Natural killer cell (primary cell): ENCODE measurements around the gene TBC1D22A. TPM values are rescaled to one million over a fixed set of nuclear protein-coding genes. Genes with fewer than 3 reads are reported as not detected.

ENCODE experiments used
- ATAC-seq, 3 donors: fragments of 150-1000 bp in 2 of 3; fragments of 200-7000 bp in 1 of 3; cut with Tn5 transposase; 1 replicate in 1 of 3; 2 replicates in 2 of 3; pipeline ENCODE4 v1.10.0; 2021; ENCODE audit warnings: mild to moderate bottlenecking in 2 of 3, moderate library complexity in 2 of 3
- DNase-seq, 2 donors: peaks; one replicate each; pipeline versions ENCODE4 v3.0.0 to v3.0.0-alpha.2; 2013 to 2021; ENCODE audit warnings: mixed read lengths in 1 of 2
- H3K27ac ChIP-seq: one replicate; pipeline ENCODE4 v1.5.1; 2013; ENCODE audit warnings: mild to moderate bottlenecking, low read length
- H3K27me3 ChIP-seq: one replicate; pipeline ENCODE4 v1.6.1; 2013; ENCODE audit warnings: low read length; ENCODE audit not compliant: control insufficient read depth, insufficient read depth
- H3K36me3 ChIP-seq: one replicate; pipeline ENCODE4 v1.6.1; 2013; ENCODE audit warnings: low read length; ENCODE audit not compliant: control insufficient read depth, insufficient read depth
- H3K4me1 ChIP-seq: one replicate; pipeline ENCODE4 v1.6.1; 2013; ENCODE audit warnings: low read length; ENCODE audit not compliant: control insufficient read depth, insufficient read depth
- H3K4me3 ChIP-seq: one replicate; pipeline ENCODE4 v1.5.1; 2013; ENCODE audit warnings: low read length
- H3K9me3 ChIP-seq: one replicate; pipeline ENCODE4 v1.6.1; 2013; ENCODE audit warnings: low read length; ENCODE audit not compliant: control insufficient read depth, insufficient read depth
- H3K27ac Mint-ChIP-seq, 2 donors: one replicate each; pipeline ENCODE4 v1.8.0; 2022; ENCODE audit warnings: mild to moderate bottlenecking in 2 of 2, mixed read lengths in 2 of 2, moderate library complexity in 1 of 2
- H3K27me3 Mint-ChIP-seq, 2 donors: one replicate each; pipeline ENCODE4 v1.8.0; 2022; ENCODE audit warnings: low read depth in 2 of 2, mixed read lengths in 2 of 2
- H3K36me3 Mint-ChIP-seq: one replicate; pipeline ENCODE4 v1.8.0; 2022; ENCODE audit warnings: mixed read lengths
- H3K4me1 Mint-ChIP-seq, 2 donors: one replicate each; pipeline ENCODE4 v1.8.0; 2022; ENCODE audit warnings: mixed read lengths in 2 of 2
- H3K4me3 Mint-ChIP-seq: one replicate; pipeline ENCODE4 v1.8.0; 2022; ENCODE audit warnings: mild to moderate bottlenecking, moderate library complexity, mixed read lengths
- H3K9me3 Mint-ChIP-seq, 2 donors: one replicate each; pipeline ENCODE4 v1.8.0; 2022; ENCODE audit warnings: mixed read lengths in 2 of 2
- CTCF ChIP-seq: fragments of 200-600 bp; IDR thresholded peaks from one replicate; pipeline ENCODE4 v1.8.0; 2022; ENCODE audit warnings: antibody characterized with exemption
- WGBS: methylation state at CpG from one replicate; pipeline ENCODE4 v1.1.7; 2013; ENCODE audit warnings: missing lambda C conversion rate; ENCODE audit not compliant: insufficient coverage; 5-methylcytosine and 5-hydroxymethylcytosine counted together
- intact Hi-C: fragments of 100-400 bp; cut with micrococcal nuclease; formaldehyde crosslinking; loops from one replicate; pipeline ENCODE4 v1.14.2; 2022
- total RNA-seq, 4 donors: library from RNA; stranded (reverse); fragments of 120-200 nt in 1 of 4; gene quantifications; one replicate each; pipeline versions ENCODE4 v1.2.3 to v1.2.4, GENCODE V29; 2013 to 2022

TBC1D22A gene
- total RNA-seq, 3 donors from 2014 or later (not counting 1 experiment from before 2014, with no cell fraction given) = 47.4 to 53.7 (median 53.2) TPM

GRCh38 chr22:46966495-46966845 is 204.0 kb downstream of the TBC1D22A start:
- intact Hi-C loops = no loop called here
- TF ChIP-seq CTCF = no peak
- DNase-seq = no peak
- Histone ChIP-seq H3K27me3 (no peaks in the 10 kb centered on the region), H3K27ac (no peak overlapping the region), H3K36me3 (no peaks in the 10 kb centered on the region), H3K9me3 (no peaks in the 10 kb centered on the region), H3K4me1 (peaks cover 7% of the 10 kb centered on the region), H3K4me3 (no peak overlapping the region)
- ATAC-seq = no peak
- H3K4me3 Mint-ChIP-seq = no peak overlapping the region
- H3K4me1 Mint-ChIP-seq = peaks cover 45 to 53% of the 10 kb centered on the region in 2 donors
- peak overlapping the region in 1 of 2 donors; percentile 83 for H3K27ac Mint-ChIP-seq
- H3K27me3 Mint-ChIP-seq = no peaks in the 10 kb centered on the region
- H3K9me3 Mint-ChIP-seq = no peaks in the 10 kb centered on the region
- WGBS = 94% methylated on average over 4 of the region's 4 CpGs
- no peaks in the 10 kb centered on the region for H3K36me3 Mint-ChIP-seq

GRCh38 chr22:46966846-46967245 is 204.4 kb downstream of the TBC1D22A start:
- H3K27ac ChIP-seq = no peak overlapping the region
- H3K4me1 ChIP-seq = peaks cover 7% of the 10 kb centered on the region
- TF ChIP-seq CTCF = no peak
- Mint-ChIP-seq H3K36me3 (no peaks in the 10 kb centered on the region), H3K27ac (no peak overlapping the region), H3K27me3 (no peaks in the 10 kb centered on the region), H3K4me1 (peaks cover 41 to 49% of the 10 kb centered on the region in 2 donors), H3K4me3 (no peak overlapping the region), H3K9me3 (no peaks in the 10 kb centered on the region)
- ATAC-seq (no peak), DNase-seq (no peak)
- H3K4me3 ChIP-seq = no peak overlapping the region
- H3K9me3 ChIP-seq = no peaks in the 10 kb centered on the region
- 97% methylated on average over 16 of the region's 16 CpGs for WGBS
- H3K27me3 ChIP-seq = no peaks in the 10 kb centered on the region
- H3K36me3 ChIP-seq = no peaks in the 10 kb centered on the region
- intact Hi-C loops = no loop called here

DNA sequence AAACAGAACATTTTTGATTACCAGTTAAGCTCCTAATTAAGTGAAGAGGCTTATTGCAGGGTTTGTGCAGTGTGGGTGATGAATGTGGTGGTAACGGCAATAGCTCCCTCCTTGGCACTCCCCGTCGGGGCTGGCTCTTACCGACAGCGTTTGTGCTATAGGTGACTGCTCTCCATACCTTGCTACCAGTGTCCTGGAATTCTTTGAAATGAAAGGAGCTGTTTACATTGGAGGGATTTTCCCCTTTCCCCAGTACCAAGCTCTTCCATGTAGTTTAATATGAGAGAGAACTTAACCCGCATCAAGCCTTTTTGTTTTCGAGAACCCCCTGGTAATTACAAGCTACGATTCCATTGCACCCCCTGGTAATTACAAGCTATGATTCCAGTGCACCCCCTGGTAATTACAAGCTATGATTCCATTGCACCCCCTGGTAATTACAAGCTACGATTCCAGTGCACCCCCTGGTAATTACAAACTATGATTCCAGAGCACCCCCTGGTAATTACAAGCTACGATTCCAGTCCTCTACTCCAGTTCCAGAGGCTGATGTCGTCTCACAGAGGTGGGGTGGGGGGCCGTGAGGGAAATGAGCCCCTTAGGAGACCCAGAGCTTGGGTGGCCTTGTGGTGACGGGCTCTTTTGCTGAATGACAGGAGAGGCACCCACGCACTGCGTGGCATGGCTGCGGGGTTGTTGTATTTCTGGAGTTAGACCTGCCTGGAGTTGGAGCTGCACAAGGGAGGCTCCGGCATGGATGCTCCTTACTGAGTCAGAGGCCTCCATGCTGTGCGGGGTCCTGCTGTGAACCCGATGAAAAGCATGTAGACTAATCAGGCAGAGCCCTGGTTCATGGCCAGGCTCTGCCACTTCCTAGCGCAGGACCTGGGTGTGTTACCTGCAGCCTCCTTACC is 205.3 kb downstream of the TBC1D22A start:
- no peak for TF ChIP-seq CTCF
- no peak overlapping the region for H3K27ac Mint-ChIP-seq
- no peaks in the 10 kb centered on the region for H3K27me3 Mint-ChIP-seq
- no peak overlapping the region for H3K4me3 ChIP-seq
- no peak overlapping the region for H3K4me3 Mint-ChIP-seq
- H3K36me3 Mint-ChIP-seq = no peaks in the 10 kb centered on the region
- no peak overlapping the region for H3K27ac ChIP-seq
- no peak for DNase-seq
- H3K4me1 ChIP-seq = peaks cover 7% of the 10 kb centered on the region
- no peaks in the 10 kb centered on the region for H3K36me3 ChIP-seq
- H3K27me3 ChIP-seq = no peaks in the 10 kb centered on the region
- no peaks in the 10 kb centered on the region for H3K9me3 Mint-ChIP-seq
- intact Hi-C loops = no loop called here
- no peaks in the 10 kb centered on the region for H3K9me3 ChIP-seq
- WGBS = 99% methylated on average over 20 of the region's 20 CpGs
- H3K4me1 Mint-ChIP-seq = peaks cover 38 to 45% of the 10 kb centered on the region in 2 donors
- no peak for ATAC-seq

GRCh38 chr22:46968359-46968740 is 205.9 kb downstream of the TBC1D22A start:
- no peaks in the 10 kb centered on the region for H3K9me3 Mint-ChIP-seq
- ATAC-seq = no peak
- H3K36me3 Mint-ChIP-seq = no peaks in the 10 kb centered on the region
- H3K4me1 ChIP-seq = peaks cover 7% of the 10 kb centered on the region
- no peak for DNase-seq
- peaks cover 38 to 42% of the 10 kb centered on the region in 2 donors for H3K4me1 Mint-ChIP-seq
- H3K27ac ChIP-seq = no peak overlapping the region
- no peak overlapping the region for H3K4me3 ChIP-seq
- WGBS = 97% methylated on average over 27 of the region's 27 CpGs
- no peak overlapping the region for H3K4me3 Mint-ChIP-seq
- peak overlapping the region in 1 of 2 donors; percentile 74 for H3K27ac Mint-ChIP-seq
- H3K27me3 ChIP-seq = no peaks in the 10 kb centered on the region
- no peak for TF ChIP-seq CTCF
- no peaks in the 10 kb centered on the region for H3K36me3 ChIP-seq
- H3K9me3 ChIP-seq = no peaks in the 10 kb centered on the region
- H3K27me3 Mint-ChIP-seq = no peaks in the 10 kb centered on the region
- intact Hi-C loops = no loop called here
